Mesothelial cell of epicardium (in vitro differentiated cells): ENCODE data around the gene ZDHHC24. TPM values are rescaled to one million over a fixed set of nuclear protein-coding genes. Genes with fewer than 3 reads are reported as not detected.

Experiments used
- DNase-seq, 2 experiments: peaks; one replicate each; pipeline ENCODE4 v3.0.0; 2021; ENCODE audit warnings: low spot score in 2 of 2; ENCODE audit not compliant: unreplicated experiment in 2 of 2
- H3K27ac Mint-ChIP-seq: 2 replicates; pipeline ENCODE4 v1.8.0; 2021; ENCODE audit warnings: mixed read lengths
- H3K27me3 Mint-ChIP-seq: 2 replicates; pipeline ENCODE4 v1.8.0; 2021; ENCODE audit warnings: low read depth, mixed read lengths
- H3K36me3 Mint-ChIP-seq: 2 replicates; pipeline ENCODE4 v1.8.0; 2021; ENCODE audit warnings: mixed read lengths
- H3K4me1 Mint-ChIP-seq: 2 replicates; pipeline ENCODE4 v1.8.0; 2021; ENCODE audit warnings: mixed read lengths
- H3K4me3 Mint-ChIP-seq: 2 replicates; pipeline ENCODE4 v1.8.0; 2021; ENCODE audit warnings: mild to moderate bottlenecking, moderate library complexity, mixed read lengths
- H3K9me3 Mint-ChIP-seq: 2 replicates; pipeline ENCODE4 v1.8.0; 2021; ENCODE audit warnings: mixed read lengths
- total RNA-seq: library from RNA; stranded (reverse); gene quantifications from 3 replicates; pipeline ENCODE4 v1.2.1, GENCODE V29; 2021
- TF ChIP-seq, protein P1 (sequence below): fragments of 200-600 bp; sonication (generic); IDR thresholded peaks from one replicate; pipeline ENCODE4 v1.5.0; 2021; ENCODE audit warnings: antibody characterized with exemption; ENCODE audit not compliant: unreplicated experiment

ZDHHC24 gene
- total RNA-seq, 1 donor from 2014 or later = 13.7 TPM

DNA sequence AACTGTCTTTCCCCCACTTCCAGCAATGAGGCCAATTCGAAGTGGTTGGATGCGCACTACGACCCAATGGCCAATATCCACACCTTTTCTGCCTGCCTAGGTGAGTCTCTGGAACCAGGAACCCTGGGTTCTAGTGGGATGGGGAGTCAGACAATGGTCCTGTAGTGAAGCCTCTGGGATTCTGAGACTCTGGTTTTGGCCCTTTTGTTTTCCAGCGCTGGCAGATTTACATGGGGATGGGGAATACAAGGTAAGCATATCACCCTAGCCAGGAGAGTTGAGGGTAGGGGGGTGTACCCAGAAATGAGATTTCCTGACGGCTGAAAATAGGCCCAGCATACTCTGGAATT lies 34.9 kb downstream of the ZDHHC24 start:
- Mint-ChIP-seq H3K27me3 (no peaks in the 10 kb centered on the region), H3K36me3 (peaks cover 11% of the 10 kb centered on the region), H3K4me1 (peaks cover 6% of the 10 kb centered on the region), H3K27ac (peak overlapping the region; percentile 82), H3K4me3 (peak overlapping the region; percentile 93), H3K9me3 (no peaks in the 10 kb centered on the region)
- no peak for DNase-seq
- TF ChIP-seq, protein P1, sequence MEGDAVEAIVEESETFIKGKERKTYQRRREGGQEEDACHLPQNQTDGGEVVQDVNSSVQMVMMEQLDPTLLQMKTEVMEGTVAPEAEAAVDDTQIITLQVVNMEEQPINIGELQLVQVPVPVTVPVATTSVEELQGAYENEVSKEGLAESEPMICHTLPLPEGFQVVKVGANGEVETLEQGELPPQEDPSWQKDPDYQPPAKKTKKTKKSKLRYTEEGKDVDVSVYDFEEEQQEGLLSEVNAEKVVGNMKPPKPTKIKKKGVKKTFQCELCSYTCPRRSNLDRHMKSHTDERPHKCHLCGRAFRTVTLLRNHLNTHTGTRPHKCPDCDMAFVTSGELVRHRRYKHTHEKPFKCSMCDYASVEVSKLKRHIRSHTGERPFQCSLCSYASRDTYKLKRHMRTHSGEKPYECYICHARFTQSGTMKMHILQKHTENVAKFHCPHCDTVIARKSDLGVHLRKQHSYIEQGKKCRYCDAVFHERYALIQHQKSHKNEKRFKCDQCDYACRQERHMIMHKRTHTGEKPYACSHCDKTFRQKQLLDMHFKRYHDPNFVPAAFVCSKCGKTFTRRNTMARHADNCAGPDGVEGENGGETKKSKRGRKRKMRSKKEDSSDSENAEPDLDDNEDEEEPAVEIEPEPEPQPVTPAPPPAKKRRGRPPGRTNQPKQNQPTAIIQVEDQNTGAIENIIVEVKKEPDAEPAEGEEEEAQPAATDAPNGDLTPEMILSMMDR = no peak

DNA sequence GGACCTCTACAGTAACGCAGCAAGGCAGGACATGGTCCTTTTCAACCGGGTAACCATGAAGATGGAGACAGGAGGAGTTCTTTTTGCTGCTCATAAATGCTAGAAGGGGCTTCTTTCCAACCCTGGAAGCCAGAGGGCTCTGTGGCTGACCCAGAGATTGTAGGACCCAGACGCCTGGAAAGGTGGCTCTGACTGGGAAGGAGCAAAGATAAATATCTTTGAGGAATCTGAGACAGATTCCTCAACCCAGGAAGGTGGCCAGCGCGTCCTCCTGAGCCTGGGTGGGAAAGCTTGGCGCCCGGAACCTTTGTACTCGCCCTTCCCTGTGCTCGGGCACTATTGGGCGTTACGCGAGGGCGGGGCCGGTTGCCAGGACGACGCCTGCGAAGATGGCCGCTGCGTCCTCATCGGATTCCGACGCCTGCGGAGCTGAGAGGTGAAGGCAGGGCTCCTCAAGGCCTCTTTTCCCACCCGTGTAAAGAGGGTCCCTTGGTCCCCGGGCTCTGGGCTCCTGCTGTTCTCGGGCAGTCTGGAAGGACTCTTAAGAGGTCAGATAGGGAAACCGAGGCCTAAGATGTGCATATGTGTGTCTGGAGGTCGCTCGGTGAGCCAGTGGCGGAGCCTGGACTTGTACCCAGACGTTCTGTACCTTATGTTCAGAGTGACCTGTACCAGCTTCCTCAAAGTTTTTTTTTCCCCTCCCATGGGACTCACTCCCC lies 35.4 kb downstream of the ZDHHC24 start, which contains the start of gene BBS1:
TSS of gene BBS1 (plus strand) at position 365 of the 719 bp plus-strand sequence. CDS start at position 390, 25 bp downstream.
- no peaks in the 10 kb centered on the region for H3K9me3 Mint-ChIP-seq
- no peaks in the 10 kb centered on the region for H3K27me3 Mint-ChIP-seq

DNA sequence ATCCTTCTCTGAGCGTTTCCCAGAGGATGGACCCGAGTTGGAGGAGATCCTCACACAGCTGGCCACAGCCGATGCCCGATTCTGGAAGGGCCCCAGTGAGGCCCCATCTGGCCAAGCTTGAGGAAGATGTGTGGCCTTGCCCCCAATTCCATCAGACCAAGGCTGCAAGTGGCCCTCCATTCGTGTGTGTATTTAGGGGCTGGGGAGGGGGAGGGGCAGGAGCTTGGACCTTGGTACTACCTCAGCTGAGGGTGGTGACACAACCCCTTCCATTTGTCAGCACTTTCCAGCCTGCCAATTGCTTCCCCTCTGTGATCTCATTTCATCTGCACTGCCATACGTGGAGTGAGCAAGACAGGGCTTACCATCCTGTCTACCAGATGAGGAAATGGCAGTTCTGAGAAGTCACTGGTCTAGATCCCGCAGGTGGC lies 36.7 kb downstream of the ZDHHC24 start:
- no peak overlapping the region for H3K27ac Mint-ChIP-seq
- H3K4me1 Mint-ChIP-seq = peaks cover 6% of the 10 kb centered on the region
- H3K27me3 Mint-ChIP-seq = no peaks in the 10 kb centered on the region
- H3K4me3 Mint-ChIP-seq = peak overlapping the region; percentile 7
- no peak for DNase-seq
- peaks cover 11% of the 10 kb centered on the region for H3K36me3 Mint-ChIP-seq
- TF ChIP-seq, protein P1 = no peak
- H3K9me3 Mint-ChIP-seq = no peaks in the 10 kb centered on the region

More for the DNA sequence above, 35.4 kb downstream of the ZDHHC24 start, which contains the start of gene BBS1:
- peak within 1 kb of the TSS; percentile 82 for H3K27ac Mint-ChIP-seq
- TF ChIP-seq, protein P1 = no peak
- H3K4me3 Mint-ChIP-seq = peak within 1 kb of the TSS; percentile 93
- DNase-seq = peak; percentile 79 to 91
- peaks cover 11% of the 10 kb centered on the region for H3K36me3 Mint-ChIP-seq
- H3K4me1 Mint-ChIP-seq = peaks cover 6% of the 10 kb centered on the region

DNA sequence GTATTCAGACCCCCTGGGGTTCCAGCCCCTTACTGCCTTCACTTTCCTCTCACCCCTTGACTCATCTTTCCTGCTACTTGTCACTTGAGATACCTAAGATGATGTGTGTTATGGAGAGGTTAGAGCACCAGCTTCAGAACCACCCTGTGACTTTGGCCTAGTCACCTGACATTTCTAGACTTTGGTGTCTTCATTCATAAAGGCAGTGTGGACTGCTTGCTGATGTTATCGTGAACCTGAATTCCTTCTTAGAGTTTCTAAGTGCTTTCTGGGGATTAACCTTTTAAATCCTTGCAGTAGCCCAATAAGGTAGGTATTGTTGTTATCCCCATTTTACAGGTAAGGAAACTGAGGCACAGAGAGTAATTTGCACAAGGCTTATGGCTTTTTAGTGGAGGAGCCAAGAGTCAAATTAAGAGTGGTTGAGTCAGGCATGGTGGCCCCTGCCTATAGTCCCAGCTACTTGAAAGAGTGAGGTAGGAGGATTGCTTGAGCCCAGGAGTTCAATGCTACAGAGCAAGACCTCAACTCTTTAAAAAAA lies 40.5 kb downstream of the ZDHHC24 start:
- Mint-ChIP-seq H3K36me3 (peaks cover 14% of the 10 kb centered on the region), H3K4me1 (no peaks in the 10 kb centered on the region), H3K27ac (no peak overlapping the region), H3K4me3 (no peak overlapping the region), H3K27me3 (no peaks in the 10 kb centered on the region), H3K9me3 (no peaks in the 10 kb centered on the region)
- no peak for DNase-seq
- TF ChIP-seq, protein P1 = no peak

DNA sequence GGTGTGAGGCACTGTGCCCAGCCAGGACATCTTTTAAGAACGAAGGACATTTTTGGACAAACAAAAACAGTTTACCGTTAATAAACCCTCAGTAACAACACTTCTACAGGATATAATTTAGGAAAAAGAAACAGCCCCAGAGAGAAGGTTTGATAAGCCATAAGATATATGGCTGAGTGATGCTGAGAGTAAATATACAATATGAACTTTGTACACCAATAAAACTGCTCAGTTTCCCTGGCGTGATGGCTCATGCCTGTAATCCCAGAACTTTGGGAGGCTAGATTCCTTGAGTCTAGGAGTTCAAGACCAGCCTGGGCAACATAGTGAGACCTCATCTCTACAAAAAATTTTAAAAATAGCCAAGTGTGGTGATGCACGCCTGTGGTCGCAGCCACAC lies 47.3 kb downstream of the ZDHHC24 start:
- H3K4me1 Mint-ChIP-seq = no peaks in the 10 kb centered on the region
- TF ChIP-seq, protein P1 = no peak
- H3K9me3 Mint-ChIP-seq = no peaks in the 10 kb centered on the region
- DNase-seq = no peak
- no peak overlapping the region for H3K4me3 Mint-ChIP-seq
- H3K27ac Mint-ChIP-seq = no peak overlapping the region
- peaks cover 15% of the 10 kb centered on the region for H3K36me3 Mint-ChIP-seq
- H3K27me3 Mint-ChIP-seq = no peaks in the 10 kb centered on the region
